Cerebellar nuclear complex (tissue), 1 donor: ENCODE results near the gene STMN3.
"Not testable (repeated sequence)": the region's sequence is repeated elsewhere in the genome, so short reads cannot be mapped to it uniquely, and the experiment has no call there.

Source experiments
- DNase-seq, 2 experiments: peaks; one replicate each; lab custom pipeline; 2025; lab: John Stamatoyannopoulos, UW

Gene STMN3

DNA sequence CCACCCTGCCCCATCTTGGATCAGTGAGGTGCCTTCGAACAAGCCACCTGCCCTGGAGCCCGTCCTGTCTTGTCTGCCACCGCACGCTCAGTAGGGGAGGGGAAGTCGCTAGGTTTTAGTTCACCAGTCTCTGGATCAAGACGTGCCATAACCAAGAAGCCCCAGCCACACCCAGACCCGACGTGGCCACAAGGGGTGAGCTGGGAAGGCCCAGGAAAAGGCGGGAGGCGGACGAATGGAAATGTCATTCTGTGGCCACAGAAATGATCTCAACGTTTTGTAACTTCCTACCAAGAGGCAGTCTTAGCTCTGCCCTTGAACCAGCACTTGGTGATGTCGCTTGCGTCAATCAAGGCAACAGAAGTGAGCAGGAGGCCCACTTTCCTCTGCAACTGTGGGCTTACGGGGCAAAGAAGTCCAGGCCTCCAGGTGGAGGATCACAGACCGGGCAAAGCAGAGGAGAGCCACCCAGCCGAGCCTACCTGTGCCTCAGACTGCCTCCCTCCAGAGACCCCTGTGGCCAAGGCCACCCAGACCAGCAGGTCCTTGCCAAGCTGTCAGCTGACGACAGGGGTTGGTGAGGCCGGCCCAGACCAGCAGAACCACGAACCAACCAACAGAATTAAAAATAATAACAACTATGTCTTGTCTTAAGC, 40.8 kb downstream of the STMN3 start:
- no peak for DNase-seq

- DNase-seq = no peak
These were observed 41.6 kb downstream of the STMN3 start for GRCh38 chr20:63611646-63612045.

DNA sequence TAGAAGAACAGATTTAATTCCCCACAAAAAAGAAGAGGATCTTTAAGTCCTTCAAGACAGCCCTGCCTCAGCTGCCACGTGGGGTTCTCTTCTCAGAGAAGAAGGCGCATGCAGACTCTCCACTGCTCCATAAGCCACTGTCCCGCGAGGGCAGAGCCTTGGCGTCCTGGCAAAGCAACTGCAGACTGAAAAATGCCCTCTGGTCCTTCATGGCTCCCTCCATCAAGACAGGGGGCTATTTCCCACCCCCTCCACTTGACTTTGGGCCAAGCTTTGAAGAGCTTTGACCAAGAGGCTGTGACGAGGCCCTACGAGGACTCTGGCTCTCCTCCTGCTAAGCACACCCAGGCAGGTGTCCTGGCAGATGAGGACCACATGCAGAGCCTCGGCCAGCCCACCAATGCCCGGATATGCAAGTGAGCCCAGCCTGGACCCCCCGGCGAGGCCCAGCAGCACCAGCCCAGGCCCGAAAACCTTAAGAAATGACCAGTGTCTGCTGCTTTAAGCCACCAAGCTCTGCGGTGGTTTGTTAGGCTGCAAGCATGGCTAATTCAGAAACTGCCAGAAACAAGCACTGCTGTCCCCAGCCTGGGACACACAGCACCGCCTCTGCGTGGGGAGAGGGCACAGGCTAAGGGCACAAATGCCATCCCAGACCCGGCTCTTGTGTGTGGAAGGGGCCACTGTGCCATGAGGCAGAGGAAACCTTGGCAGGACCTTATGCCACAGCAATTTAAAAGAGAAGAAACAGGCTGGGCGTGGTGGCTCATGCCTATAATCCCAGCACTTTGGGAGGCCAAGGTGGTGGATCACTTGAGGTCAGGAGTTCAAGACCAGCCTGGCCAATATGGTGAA, 42.4 kb downstream of the STMN3 start:
- no peak for DNase-seq

- no peak for DNase-seq
These were observed 46.5 kb downstream of the STMN3 start for GRCh38 chr20:63606686-63607085.

GRCh38 chr20:63602321-63602720, 50.9 kb downstream of the STMN3 start:
- no peak for DNase-seq

GRCh38 chr20:63601679-63602078, 51.5 kb downstream of the STMN3 start:
- DNase-seq = not testable (repeated sequence)

GRCh38 chr20:63599396-63600050, 53.7 kb downstream of the STMN3 start:
- DNase-seq = no peak

- no peak for DNase-seq
These were observed 54.5 kb downstream of the STMN3 start for GRCh38 chr20:63598479-63599395.

DNA sequence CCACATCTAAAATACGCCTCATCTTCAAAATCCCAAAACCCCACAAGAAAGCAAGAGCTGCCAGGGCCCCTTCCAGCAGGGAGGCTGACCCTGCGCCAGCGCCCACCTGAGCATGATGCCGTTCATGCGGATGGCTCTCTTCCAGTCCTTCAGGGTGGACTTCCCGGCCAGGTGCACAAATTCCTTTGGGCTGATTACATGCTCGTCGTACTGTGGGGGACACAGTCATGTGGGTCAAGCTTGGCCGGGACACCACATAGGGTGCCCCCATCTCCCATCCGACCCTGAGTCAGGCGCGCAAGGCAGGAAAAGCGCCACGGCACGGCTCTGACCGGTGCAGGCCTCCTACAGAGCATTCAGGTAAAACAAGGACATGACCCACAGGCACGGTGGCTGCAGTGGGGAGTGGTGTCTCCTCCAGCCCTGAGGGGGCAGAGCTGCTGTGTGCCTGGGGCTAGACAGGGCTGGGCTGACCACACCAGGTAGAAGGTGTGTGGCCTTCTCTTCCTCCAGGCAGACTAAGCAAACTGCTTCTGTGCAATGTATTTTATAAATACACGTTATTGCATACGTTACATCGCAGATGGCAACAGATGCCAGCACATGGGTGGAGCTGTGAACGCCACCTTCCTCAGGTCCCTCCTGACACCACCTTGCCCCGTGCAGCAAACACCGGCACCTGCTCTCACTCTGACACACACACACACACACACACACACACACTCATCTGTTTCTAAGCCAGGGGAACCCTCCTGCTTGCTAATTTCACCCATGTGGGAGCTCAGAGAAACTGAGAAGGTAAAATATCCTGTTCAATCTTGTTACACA, 55.4 kb downstream of the STMN3 start:
- DNase-seq = no peak

DNA sequence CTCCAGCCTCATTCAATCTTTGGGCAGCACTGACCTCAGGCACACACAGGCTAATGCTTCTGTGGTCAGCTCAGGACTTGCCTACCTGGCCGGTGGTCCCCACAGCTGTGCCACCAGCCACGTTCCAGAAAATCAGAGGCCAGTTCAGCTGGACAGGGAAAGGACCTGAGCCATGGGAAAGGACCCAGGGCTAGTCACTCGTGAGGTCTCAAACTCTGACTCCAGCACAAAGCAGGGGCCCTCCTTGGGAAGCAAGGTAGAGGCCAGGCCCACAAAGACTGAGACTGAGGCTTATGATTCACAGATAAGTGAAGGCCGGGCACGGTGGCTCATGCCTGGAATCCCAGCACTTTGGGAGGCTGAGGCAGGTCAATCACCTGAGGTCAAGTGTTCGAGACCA, 56.8 kb downstream of the STMN3 start:
- DNase-seq = no peak

DNA sequence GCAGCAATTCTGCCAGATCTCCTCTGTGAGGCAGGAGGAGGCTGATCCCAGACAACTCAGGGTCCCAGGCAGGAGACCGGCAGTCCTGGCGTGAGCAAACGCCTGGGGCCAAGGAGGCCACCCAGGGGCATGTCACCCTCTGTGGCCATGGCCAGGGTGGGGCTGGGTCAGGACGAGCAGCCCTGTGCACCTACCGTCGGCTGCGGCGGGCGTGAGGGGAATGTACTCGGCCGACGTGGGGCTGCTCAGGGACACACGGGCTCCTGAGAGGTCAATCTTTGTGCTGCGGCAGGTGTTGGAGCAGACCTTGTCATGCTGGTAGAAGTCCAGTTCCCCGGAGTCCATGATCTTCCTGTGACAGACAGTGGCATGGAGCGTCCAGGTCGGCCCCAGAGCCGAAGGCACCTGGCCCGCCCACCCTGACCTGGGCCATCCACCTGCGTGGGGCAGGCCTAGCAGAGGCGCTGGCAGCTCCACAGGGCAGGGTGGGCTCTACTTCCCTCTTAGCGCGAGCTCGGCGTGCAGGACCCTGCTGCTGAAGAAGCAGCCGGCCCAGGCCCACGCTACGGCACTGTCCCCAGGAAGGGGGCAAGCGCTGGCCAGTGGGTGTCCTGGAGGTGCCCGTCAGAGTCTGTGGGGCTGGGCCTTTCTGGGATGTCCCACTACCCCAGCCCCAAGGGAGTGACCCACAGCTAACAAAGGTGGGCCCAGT, 57.7 kb downstream of the STMN3 start:
- no peak for DNase-seq

GRCh38 chr20:63594043-63594561, 59.1 kb downstream of the STMN3 start:
- DNase-seq = no peak

- DNase-seq = no peak
These were observed 60.6 kb downstream of the STMN3 start for GRCh38 chr20:63592661-63593060.

- DNase-seq = no peak
These were observed 61.4 kb downstream of the STMN3 start for GRCh38 chr20:63591786-63592355.

DNA sequence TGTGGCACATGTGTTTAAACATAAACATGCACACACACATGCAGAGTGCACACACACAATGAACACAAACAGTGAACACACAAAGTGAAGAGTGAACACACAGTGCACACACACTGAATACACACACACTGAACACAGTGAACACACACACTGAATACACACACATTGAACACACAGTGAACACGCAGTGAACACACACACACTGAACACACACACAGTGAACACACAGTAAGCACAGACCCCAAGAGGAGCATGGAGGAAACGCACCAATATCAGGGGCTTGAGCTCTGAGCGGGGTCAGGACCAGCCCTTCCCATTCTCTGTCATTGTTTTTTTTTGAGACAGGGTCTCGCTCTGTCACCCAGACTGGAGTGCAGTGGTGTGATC, 62.1 kb downstream of the STMN3 start:
- DNase-seq = no peak

GRCh38 chr20:63590218-63591146, 62.7 kb downstream of the STMN3 start:
- DNase-seq = no peak
